ENCODE data around the gene RTN3.
"Not testable (repeated sequence)": the region's sequence is repeated elsewhere in the genome, so short reads cannot be mapped to it uniquely, and the experiment has no call there.

RTN3 gene, protein sequence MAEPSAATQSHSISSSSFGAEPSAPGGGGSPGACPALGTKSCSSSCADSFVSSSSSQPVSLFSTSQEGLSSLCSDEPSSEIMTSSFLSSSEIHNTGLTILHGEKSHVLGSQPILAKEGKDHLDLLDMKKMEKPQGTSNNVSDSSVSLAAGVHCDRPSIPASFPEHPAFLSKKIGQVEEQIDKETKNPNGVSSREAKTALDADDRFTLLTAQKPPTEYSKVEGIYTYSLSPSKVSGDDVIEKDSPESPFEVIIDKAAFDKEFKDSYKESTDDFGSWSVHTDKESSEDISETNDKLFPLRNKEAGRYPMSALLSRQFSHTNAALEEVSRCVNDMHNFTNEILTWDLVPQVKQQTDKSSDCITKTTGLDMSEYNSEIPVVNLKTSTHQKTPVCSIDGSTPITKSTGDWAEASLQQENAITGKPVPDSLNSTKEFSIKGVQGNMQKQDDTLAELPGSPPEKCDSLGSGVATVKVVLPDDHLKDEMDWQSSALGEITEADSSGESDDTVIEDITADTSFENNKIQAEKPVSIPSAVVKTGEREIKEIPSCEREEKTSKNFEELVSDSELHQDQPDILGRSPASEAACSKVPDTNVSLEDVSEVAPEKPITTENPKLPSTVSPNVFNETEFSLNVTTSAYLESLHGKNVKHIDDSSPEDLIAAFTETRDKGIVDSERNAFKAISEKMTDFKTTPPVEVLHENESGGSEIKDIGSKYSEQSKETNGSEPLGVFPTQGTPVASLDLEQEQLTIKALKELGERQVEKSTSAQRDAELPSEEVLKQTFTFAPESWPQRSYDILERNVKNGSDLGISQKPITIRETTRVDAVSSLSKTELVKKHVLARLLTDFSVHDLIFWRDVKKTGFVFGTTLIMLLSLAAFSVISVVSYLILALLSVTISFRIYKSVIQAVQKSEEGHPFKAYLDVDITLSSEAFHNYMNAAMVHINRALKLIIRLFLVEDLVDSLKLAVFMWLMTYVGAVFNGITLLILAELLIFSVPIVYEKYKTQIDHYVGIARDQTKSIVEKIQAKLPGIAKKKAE

DNA sequence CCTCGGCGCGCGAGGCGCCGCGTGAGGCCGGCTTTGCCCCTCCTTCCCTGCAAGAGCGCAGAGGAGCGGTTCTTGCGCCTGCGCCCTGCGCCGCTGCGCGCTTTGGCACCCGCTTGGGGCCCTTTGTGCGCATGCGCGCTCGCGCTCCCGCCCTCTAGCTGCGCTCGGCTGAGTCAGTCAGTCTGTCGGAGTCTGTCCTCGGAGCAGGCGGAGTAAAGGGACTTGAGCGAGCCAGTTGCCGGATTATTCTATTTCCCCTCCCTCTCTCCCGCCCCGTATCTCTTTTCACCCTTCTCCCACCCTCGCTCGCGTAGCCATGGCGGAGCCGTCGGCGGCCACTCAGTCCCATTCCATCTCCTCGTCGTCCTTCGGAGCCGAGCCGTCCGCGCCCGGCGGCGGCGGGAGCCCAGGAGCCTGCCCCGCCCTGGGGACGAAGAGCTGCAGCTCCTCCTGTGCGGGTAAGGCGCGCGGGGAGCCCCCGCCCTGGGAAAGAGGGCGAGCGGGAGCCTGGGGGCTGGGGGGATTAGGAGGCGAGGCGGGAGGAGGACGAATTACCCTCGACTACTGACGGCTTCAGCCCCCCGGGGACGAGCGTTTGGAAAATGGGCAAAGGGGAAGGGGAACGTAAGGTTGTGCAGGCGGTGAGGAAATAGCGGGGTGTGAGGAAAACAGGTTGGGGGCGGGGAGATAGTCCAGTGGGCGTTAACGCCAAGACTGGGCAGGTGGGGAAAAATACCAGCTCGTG, at the start of gene RTN3:
TSS of gene RTN3 (plus strand) at position 180 of the 745 bp plus-strand sequence. CDS start at position 317, 137 bp downstream.
- DNase-seq (ENCODE audit: low spot score): peak; percentile 100

DNA sequence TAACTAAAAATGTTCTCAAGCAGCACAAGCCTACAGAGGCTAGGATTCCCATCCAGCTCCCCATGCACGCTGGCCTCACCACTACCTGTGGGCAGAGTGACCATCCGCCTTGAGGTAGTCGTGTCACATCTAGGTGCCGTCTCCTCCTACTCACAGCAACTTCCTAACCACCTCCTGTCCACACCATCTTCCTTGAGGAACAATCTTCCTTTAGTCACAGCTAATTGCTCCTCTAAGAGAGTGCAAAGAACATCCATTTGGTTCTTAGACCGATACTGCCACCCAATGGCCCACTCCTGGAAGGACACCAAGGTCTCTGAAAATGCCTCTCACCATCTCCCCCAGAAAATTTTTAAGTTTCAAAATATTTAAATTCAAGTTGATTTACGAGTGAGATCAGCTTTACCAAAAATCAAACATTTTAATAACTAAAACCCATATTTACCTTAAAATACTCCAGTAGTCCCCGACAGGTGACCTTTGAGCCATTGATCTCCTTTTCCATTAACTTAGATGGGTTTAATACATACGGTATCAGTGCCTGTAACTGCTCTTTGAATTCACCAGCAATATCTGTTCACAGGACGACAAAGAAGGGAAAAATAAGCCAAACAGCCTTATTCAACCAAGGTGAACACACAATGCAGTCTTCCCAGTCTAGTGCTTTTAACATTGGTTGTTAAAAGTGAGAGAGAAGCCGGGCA, 45.4 kb upstream of the RTN3 start:
- peak; percentile 95 for DNase-seq (ENCODE audit: low spot score)

DNA sequence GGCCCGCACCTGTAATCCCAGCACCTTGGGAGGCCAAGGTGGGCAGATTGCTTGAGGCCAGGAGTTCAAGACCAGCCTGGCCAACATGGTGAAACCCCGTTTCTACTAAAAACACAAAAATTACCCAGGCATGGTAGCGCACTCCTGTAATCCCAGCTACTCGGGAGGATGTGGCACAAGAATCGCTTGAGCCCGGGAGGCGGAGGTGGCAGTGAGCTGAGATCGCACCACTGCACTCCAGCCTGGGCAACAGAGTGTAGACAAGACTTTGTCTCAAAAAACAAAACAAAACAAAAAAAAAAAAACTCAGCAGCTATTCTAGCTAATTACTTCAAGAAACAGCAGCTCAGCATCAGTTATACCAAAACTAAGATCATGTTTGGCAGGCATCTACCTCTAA, 42.9 kb upstream of the RTN3 start:
- DNase-seq (ENCODE audit: low spot score): not testable (repeated sequence)

DNA sequence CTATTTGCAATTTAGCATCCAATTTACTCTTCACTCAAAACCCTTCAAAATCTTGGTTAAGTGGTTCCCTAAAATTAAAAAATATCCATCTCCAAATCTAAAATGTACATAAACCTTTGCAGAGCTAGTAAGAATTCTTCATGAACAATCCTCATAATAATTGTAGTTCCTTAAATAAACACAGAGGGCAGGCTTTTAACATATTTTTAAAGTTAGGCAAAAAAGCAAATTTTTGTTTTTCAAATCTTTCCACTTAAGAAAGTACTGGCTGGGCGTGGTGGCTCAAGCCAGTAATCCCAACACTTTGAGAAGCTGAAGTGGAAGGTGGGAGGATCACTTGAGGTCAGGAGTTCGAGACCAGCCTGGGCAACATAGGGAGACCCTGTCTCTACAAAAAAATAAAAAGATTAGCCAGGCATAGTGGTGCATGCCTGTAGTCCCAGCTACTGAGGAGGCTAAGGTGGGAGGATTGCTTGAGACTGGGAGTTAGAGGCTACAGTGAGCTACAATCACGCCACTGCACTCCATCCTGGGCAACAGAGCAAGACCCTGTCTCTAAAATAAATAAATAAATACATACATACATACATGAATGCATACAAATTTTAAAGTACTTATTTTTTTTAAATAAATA, 42.0 kb upstream of the RTN3 start:
- no peak for DNase-seq (ENCODE audit: low spot score)

DNA sequence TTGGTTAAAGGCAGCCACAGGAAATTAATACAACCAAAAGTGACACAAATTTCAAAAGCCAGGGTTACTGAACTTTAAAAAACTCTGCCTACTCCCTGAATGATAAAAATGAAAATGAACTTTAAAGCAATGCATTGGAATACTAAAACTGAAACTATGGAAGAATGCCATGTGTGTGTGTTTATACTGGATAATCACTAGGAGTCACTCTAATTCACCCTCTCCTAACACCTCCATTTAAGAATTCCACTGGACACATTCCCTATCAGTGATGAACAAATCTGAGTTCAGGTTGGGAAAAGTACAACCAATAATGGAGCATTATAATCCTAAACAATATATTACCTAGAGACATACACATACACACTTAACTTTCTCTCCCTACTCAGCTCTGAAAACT, 39.6 kb upstream of the RTN3 start:
- no peak for DNase-seq (ENCODE audit: low spot score)

DNA sequence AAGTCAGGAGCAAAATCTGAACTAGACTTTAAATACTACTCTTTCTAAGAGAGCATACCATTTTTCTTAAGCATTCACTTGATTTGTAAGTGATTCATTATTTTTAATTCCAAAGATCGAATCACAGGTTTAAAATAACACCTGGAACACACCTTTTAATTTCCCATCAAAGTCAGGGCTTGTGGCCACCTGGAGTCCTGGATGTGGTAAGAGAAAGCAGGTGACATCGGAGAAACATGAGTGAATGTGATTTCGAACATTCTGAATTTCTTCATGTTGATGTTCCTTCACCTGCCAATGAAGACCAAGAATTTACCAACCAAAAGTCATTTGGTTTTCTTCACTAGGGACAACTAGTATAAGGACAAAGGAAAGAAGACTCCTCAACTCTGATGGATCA, 38.1 kb upstream of the RTN3 start:
- no peak for DNase-seq (ENCODE audit: low spot score)

DNA sequence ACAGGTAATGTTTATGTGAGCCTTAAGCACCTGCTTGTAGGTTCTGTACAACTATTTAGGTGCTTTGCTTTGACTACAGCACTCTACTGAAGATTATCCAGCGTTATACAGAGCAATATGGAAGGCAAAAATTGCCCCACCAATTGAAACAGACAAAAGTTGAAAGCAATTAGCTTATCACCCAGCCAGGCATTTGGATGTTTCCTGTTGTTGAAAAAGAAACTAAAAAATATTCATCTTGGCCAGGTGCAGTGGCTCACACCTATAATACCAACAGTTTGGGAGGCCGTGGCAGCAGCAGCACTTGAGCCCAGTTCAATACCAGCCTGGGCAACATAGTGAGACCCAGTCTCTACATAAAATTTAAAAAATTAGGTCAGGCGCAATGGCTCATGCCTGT, 28.6 kb upstream of the RTN3 start:
- DNase-seq (ENCODE audit: low spot score): no peak

DNA sequence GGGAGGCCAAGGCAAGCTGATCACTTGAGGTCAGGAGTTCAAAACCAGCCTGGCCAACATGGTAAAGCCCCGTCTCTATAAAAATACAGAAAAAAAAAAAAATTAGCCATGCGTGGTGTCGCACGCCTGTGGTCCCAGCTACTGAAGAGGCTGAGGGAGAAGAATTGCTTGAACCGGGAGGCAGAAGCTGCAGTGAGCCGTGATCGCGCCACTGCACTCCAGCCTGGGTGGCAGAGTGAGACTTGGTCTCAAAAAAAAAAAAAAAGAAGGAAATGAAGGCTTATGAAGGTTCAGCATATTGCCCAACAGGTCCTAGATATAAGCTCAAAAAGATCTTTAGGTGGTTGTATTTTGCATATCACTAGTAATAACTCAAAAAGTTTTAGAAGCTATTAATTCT, 20.3 kb upstream of the RTN3 start:
- DNase-seq (ENCODE audit: low spot score): no peak

DNA sequence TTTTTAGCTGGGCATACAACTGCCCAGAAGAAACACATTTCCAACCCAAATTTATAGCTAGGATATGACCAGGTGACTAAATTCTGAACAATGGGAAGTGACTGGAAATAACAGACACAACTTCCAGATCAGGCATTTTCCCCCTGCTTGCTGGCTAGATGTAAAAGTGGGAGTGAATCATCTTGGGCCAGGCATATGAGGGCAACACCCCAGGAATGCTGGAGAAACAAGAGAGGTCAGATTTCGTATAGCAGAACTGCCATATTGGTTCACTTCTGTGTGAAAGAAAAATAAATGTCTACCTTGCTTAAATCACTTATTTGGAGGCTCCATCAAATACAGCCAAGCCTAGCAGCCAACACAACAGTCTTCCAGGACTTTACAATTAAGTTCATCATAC, 17.5 kb upstream of the RTN3 start:
- no peak for DNase-seq (ENCODE audit: low spot score)

DNA sequence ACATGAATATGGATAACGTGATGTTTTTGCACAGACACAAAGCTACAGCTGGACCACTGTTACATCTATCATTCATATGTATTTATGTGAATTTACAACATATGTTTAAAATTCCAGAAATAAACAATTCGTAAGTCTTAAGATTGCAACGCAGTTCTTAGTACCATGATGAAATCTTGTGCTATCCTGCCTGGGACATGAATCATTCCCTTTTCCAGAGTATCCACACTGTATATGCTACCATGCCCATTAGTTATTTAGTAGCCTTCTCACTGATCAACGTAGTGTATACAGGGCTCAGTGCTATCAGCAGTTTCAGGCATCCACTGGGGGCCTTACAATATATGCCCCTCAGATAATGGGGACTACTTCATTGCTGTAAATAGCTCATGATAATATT, 14.4 kb upstream of the RTN3 start:
- DNase-seq (ENCODE audit: low spot score): no peak

DNA sequence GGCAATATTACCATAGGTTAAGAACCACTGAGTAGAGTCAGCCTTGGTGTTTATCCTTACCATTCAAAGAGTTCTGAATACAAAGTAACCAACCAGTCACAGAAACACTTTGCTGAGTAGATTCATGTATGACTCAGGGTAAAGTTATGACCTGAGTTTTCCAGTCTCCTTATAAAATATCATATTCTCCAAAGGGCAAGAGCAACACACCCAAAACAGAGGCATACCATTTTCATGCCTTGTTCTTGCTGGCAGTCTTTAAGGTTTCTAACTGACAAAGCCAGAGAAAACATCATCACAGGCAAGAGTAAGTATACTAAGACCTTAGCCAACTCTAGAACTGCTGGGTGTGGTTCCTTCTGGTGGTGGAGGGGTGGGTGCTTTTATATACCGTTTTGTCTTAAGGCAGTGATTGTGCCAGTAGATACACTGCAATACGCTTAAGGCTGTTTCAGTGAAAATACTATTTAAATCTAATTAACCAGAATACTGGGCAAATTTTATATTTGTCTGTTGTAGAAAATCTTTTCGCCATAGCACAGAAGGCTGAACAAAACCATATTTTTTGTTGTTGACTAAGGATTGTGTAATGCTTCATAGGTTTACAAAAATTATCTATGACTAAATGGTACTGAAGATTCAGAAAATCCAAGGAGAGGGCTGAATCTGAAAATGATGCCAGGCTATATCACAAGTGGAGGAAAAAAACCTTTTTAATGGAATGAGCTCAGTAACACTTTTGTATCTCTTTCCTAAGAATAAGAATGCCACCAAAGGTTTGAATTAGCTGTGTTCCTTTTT, 13.1 kb upstream of the RTN3 start:
- DNase-seq (ENCODE audit: low spot score): no peak

DNA sequence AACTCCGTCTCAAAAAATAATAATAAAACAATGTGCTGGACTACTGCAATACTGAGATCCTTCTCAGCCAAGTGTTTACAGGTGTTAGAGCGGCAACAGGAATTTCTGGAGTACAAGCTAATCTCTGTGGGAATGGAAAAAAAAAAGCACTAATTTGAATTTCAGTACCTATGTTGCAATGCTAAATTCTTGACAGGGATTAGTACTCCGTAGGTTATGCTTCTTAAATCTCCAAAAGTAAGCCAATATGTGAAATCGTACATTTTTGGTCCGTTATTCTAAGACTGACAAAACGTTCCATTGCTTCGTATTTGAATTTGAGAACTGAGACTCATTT, 11.2 kb upstream of the RTN3 start:
- peak; percentile 80 for DNase-seq (ENCODE audit: low spot score)

DNA sequence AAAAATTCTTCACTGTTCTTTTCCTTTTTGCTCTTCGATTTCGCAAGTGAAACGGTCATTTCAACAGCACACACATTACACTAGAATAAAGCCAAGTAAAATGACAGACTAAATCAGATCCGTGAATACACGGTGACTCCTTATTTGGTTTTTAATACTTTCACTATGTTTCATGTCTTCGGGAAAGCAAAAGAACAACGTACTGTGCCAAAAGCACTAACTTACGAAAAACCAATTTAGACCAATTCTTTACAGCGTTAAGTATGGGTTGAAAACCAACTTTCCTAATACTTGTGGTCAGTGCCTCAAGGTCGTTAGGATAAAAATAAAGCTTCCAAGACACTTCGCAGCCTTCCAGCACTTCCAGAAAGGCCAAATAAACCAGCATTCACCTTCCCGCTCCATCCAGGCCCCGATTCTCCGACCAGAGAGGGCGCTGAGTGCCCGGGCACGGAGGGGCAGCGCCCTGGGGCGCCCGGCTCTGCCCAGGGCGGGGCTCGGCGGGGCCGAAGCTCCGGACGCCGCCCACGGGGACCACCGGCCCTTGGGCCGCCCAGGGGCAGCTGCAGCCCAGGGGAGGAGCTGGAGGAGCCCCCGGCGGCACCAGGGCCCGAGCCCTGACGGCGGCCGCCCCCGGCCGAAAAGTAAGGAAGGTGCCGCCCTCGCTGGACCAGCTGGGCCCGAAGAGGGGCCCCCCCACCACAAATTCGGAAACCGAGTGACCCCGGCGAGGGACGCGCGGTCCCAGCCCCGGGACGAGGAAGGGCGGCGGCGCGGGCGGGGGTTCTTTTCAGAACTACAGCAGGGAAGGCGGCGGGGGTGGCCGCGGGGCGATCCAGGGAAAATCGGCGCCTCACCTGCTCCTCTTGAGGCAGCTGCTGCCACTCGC, 10.6 kb upstream of the RTN3 start:
- DNase-seq (ENCODE audit: low spot score): peak; percentile 97

DNA sequence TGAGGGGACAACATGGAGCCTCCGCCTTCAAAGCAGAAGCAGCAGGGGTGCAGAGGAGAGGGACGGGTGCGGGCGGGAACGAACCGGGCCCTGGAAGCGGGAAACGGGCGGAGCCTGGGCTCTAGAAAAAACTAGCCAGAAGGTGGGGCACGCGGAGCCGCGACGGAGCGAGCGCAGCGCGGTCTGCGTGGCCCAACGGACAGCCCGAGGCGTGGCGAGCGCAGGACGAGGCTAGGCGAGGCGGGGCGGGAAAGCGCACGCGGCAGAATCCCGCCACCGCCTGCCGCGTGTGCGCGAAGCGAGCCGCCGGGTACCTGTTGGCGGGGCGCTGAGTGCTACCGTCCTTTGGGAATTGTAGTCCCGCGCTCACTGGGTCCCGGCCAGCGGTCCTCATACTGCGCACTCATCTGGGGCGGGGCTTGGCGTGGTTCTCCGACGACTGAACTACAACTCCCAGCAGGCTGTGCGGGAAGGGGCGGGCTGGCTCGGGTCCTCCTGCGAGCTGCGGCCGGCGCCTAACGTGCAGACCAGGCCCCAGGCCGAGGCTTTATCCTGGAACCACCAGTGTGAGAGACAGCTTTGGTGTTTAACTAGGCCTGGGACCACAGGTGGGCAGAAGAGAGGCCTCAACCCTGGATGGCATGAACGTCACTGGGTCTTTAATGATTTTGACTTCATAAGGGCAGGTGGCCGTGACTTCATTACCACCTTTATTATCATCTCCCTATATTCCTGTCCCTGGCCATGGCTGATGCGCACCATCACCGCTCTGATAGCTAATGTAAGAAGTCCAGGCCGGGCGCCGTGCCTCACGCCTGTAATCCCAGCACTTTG, 9.8 kb upstream of the RTN3 start, which contains the start of gene ATL3:
TSS of gene ATL3 (minus strand) at position 55 of the 834 bp plus-strand sequence. CDS start at position 14, 41 bp downstream.
- DNase-seq (ENCODE audit: low spot score): peak; percentile 100

DNA sequence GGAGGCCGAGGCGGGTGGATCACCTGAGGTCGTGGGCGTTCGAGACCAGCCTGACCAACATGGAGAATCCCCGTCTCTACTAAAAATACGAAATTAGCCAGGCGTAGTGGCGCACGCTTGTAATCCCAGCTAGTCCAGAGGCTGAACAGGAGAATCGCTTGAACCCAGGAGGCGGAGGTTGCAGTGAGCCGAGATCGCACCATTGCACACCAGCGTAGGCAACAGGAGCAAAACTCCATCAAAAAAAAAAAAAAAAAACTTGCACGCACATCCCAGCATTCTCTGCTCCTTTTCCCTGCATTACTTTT, 9.2 kb upstream of the RTN3 start:
- DNase-seq (ENCODE audit: low spot score): no peak

DNA sequence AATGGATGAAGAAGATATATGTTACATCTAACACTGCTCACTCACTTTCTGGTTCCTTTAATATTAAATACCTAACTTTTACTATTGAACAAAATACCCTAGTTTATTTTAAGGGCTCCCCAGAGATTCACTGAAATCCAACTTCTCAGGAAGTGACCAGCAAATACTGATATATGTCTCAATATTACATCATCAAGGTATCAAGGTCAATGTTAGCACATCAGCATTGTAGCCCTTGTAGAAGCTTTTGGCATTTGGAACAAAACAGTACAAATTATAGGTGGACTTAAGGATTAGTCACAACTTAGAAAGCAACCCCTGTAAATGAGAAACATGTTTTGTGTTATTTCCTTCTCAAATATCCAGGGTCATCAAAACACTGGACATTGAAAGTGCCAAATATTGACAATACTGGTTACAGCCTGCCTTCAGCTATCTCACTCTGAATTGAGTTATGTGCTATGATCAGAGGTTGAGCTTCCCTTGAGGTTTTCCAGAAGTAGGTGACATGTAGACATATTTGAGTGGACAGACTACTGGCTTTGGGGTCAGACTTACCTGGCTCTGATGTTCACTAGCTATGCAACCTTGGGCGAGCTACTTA, 8.3 kb upstream of the RTN3 start:
- no peak for DNase-seq (ENCODE audit: low spot score)

DNA sequence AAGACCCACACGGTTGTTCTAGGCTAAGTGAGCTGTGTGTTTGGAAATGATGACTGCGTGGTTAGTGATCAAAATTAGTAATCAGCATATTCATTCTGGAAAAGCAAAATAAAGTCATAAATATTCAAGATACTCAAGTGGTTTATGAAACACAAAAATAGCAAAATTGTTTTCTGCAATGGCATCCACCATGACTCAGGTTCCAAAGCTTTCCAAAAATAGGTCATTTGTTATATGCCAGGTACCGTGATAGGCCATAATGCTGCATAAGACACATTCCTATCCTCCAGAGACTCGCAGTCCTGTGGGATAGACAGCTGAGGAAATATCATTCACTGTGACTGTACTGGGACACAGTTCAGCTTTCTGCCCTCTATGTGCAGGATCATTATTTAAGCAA, 7.7 kb upstream of the RTN3 start:
- no peak for DNase-seq (ENCODE audit: low spot score)

DNA sequence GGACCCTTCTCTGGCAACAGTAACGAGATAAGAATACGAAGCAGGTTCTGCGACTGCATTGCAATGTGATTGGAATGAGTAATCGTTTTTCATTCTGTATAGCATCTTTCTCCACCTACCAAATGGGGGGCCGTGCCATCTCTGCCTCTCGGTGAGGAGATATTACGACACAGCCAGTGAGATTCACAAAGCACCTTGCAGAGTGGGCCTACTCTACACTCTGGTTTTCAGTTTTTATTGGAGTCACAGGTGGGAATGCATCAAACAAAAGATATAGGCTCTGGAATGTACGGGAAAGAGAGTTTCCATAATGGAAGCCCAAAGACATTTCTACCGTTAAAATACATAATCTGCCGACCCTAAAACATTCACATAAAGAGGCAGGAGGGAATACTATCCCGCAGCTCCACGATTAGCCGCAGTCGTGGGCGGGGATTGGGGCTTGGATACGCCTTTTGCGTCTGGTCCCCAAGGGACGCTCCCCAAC, 423 bp upstream of the RTN3 start:
- DNase-seq (ENCODE audit: low spot score): peak; percentile 72
